Measurements from ENCODE around the gene RUVBL1.

The RUVBL1 gene

GRCh38 chr3:128131897-128132646, 8.5 kb upstream of the RUVBL1 start:
- no peak for DNase-seq

DNA sequence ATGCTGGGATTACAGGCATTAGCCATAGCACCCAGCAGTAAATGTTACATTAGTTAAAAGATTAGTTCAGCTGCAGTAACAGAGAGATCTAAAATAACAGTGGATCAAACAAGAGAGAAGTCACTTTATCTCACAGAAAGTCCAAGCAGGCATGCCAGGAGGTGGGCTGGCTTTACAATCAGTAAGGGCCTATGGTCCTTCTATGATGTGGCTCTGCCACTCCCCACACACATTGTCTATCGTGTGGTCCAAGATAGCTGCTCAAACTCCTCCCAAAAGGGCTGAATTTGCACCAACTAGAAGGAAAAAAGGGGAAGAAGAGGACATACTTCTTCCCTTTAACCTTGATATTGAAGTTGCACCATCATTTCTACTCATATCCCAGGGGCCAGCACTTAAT, 4.6 kb upstream of the RUVBL1 start:
- DNase-seq = no peak

DNA sequence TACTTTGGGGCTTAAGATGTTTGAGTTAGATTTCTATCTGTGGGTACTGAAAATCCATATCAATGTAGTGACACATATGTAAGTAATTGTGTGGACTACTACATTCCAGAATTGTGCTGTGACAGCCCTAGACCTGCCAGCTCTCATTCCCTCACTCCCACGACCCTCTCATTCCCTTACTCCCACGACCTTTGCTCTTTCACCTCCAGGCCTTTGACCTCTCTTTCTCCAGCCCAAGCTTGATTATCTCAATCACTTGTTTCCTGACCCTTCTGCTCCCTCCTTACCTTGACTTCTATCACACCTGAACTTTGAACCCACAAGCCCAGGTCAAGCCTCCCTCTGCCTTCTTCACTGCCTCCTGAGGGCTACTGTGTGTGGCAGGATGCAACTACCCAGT, 3.6 kb upstream of the RUVBL1 start:
- DNase-seq = no peak

DNA sequence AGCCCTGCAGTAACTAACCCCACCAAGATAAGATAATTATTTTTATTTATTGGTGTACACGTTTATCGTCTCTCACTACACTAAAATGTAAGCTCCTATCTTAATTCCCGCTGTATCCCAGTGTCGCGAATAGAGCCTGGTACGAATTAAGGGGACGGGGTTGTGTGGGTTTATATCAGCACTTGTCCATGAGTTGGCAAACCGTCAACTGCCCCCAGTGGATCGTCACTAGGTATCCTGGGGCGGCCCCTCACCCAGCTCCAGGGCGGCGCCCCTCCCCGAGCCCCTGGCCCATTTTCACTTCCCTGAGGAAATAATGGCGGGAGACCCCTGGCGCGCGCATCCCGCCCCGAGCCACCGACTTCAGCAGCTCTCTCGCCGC, 465 bp downstream of the RUVBL1 start:
- DNase-seq = no peak

GRCh38 chr3:128122013-128122412, 1.6 kb downstream of the RUVBL1 start:
- no peak for DNase-seq

DNA sequence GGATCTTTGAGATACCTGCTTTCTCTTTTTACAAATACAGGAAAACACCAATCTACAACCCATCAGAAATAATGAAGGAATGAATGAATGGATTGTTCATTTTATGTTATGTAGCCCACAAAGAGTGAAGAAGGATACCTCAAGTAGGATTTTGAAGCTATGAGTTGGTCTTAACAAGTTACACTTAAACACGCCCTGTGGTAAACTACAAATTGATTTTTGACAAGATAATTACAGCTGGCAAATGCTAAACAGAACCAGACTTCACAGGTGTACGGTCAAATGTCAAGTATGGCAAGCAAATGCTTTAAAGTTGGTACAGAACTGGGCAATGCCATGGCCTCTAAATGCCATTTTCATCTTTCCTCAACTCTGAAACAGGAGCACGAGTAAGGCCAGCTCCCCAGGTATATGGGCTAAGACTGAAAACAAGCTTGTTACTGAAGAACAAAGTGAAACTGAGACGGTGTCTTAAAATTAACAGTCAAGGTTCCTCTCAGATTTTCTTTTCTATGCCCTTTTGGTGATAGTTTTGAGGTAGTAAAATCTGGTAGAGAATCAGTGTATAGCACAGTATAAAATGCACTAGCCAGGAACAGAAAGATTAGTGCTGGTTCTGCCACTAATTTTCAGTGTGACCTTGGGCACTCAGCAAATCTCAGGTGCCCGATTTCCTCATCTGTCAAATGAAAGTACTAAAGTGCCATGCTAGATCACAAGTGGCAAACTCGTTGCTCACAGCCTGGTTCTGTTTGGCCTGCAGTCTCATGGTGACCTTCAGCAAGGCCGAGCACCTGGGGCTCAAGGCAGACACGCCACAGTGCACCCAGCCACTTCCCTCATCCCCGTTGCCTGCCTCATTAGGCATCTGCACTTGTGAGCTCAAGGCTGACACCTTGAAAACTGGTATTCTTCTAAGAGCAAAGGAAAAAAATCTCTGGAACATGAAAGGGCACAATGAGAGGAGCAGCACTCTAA, 9.5 kb downstream of the RUVBL1 start:
- no peak for DNase-seq

GRCh38 chr3:128112357-128112968, 11.1 kb downstream of the RUVBL1 start:
- DNase-seq = no peak

DNA sequence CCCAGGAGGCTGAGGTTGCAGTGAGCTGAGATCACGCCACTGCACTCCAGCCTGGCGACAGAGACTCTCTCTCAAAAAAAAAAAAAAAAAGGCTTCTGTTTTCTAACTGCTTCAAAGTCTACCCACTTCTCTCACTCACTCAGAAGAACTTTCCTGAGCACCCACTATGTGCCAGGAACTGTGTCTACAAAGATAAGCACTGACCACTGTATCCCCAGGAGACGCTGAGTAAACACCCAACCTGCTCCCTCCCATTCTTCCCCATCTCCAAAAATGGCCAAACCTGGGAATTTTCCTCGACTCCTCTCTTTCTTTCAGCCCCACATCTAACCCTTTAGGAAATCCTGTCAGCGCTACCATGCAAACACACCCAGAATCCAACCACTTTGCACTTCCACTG, 12.5 kb downstream of the RUVBL1 start:
- DNase-seq = no peak

- DNase-seq = no peak
These were observed 15.8 kb downstream of the RUVBL1 start for GRCh38 chr3:128107834-128108233.

- DNase-seq = no peak
These were observed 20.4 kb downstream of the RUVBL1 start for GRCh38 chr3:128103136-128103676.

- DNase-seq = no peak
These were observed 23.0 kb downstream of the RUVBL1 start for GRCh38 chr3:128100638-128101037.

DNA sequence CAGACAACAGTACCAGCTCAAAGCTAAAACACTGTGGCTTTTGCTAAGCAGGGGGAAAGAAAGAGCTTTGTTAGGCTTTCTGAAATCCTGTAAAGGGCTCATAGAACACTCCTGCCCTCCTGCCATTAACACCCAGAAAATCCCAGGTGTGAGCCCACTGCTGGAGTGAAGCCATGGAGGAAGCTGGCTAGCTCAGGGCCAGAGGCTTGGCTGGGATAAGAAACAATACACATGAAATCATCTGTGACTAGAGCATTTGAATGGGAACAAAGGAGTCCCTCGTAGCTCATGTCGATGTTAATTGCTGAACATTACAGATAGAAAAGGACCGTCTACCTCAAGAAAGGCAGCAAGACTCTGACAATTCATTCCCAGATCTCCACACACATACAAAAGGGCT, 23.5 kb downstream of the RUVBL1 start:
- DNase-seq = no peak

DNA sequence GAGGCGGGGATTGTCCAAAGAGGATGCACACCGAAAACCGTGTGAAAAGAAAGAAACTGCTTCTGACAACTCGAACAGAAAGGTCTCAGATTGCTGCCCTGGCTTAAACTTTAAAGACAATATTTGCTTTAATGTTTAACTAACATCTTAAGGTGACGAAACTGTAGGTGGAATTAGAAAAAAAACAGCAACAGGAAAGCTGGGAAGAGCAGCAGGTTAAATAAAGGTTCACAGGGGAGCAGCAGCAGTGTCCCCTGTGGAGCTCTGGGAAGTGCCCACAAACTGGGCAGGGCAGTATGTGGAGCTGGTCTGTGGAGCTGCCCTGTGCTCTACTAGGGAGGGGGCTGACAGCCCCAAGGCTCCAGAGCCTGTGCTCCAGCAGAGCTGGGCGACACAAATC, 25.4 kb downstream of the RUVBL1 start:
- no peak for DNase-seq

GRCh38 chr3:128095222-128095703, 28.3 kb downstream of the RUVBL1 start:
- peak; percentile 84 for DNase-seq

DNA sequence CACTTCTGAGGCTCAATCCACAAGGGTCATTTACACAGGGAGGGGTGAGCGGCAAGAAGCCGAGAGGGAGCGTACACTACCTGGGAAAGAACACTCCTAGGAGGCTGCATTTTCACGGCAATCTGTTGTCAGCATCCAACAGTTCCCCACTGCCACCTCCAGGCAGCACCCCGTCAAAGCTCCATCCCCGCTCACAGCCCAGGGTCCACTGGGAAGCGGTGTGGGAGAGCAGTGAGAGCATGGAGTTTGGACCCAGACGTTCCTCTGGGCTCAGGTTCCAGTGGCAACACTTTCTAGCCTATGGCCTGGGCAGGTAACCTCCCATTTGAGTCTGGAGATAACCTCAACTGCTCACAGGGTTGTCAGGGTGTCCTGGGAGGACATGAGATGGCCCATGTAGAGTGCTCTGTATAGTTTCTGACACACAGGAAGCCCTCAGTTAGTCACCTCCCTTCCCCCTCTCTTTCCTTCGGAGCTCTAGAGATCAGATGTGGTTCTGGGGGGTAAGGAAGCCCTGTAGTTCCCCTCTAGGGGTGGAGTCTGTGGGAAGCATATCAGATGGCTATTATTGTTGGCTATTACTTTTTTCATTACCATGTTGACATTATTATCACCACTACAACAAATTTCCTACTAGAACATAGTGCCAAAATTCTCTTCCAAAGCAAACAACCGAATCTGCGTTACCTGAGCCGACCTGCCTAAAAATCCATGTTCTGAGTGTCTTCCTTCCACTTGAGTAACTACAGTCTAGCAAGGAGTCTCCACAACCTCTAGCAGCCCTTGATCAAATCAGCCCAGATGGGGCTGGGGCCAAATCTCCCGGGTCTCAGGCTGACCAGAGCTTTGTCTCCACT, 29.1 kb downstream of the RUVBL1 start:
- no peak for DNase-seq

DNA sequence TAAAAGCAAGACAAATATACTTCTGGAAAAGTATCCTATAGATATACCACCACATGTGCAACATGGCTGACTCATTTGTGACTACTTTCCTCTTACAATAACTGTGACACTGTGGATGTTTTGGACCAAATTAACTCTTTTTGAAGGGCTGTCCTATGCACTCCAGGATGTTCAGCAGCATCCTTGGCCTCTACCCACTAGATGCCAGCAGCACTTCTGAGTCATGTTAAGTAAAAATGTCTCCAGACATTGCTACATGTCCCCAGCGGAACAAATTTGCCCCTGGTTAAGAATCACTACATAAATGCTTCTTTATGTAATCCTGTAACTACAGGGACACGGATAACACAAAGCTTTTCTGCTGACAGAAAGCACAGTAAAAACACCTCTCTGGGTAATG, 32.0 kb downstream of the RUVBL1 start:
- no peak for DNase-seq

DNA sequence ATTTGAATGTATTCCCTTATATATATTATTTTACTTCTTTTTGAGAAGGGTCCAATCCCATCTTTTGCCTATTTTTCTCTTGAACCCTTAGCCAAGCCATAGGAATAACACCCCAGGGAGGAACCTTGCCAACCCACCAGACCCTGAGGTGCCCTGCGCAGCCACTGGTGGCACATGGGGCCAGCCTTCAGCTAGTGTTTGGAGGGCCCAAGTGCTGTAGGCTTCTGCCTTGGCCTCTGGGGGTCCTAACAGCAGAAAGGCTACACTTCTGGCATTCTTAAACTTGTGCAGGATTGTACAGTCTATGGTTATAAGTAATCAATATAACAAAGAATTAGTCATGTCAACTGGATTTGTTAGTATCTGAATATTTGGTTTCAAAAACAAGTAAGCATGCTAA, 34.5 kb downstream of the RUVBL1 start:
- no peak for DNase-seq

DNA sequence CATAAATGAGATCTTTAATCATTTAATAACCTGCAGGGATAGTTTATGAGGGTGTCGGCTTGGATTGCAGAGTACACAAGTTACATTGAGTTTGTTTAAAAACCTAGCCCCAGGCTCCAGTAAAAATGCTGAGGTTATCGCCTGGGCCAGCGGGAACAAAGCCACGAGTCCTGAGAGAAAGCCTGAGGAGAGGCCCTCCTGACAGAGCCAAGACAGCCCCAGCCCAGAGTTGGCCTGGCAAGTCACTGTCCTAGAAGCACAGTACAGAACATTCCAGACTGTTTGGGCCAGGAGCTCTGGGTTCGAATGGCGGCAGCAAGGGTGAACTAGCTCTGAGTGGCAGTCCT, 39.0 kb downstream of the RUVBL1 start:
- DNase-seq = no peak

DNA sequence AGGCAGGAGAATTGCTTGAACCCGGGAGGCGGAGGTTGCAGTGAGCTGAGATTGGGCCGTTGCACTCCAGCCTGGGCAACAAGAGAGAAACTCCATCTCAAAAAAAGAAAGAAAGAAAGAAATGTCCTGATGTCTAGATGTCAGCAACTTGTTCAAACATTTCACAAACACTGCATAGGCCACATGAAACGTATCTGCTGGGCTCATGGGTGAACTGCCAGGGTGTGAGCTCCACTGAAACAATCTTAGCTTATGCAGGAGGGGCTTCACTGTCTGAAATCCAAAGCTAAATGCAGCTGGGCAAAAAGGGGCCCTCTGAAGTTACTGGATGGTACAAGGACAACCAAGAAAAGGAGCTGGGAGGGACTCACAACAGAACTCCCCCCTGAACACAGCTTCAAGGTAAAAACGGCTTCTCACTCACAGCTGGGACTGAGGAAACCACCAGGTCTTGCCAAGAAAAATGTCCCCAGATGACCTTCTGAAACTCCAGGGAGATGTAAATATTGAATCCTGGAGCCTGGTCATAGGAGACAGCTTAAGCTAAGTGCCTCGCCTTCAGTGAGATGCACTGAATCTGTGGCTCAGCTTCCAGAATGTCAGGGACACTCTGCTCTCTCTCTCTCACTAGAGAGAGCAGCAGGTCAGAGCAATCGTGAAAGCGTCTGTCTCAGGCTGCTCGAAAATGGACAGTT, 39.5 kb downstream of the RUVBL1 start:
- DNase-seq = no peak

DNA sequence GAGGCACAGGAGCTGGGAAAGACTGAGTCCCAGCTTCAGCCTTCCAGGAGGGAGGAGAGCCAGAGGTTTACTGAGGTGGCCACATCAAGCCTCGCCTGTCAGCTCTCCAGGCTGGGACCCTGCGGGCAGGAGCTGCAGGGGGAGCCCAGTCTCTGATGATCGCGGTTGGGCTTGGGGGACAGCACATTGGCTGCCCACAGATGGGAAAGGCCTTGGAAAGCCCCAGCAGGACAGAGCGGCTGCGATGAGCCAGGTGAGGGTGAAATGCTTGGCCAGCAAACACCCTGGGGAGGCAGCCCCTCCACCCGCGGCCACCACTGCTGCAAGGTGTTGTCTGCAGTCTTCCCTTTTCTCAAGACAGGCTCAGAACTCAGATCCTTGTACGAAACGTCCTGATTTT, 40.2 kb downstream of the RUVBL1 start:
- DNase-seq = no peak

- no peak for DNase-seq
These were observed 41.1 kb downstream of the RUVBL1 start for GRCh38 chr3:128082546-128082945.

DNA sequence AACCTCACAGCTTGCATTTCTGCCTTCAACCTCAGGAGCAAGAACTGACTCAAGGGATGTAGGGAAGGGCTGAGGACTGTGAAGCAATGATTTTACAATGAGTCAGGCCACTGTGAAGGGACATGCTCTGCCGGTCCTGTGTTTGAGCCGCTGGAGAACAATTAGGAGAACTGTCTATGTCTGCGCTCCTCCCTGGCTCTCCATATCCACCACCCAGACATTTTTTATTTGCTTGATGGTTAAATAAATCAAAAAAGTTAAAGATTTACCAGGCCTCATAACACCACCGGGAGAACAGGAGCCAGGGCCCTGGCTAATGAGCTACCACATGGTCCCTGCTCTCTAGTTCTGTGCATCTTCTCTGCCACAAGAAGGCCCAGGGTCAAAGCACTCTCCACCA, 41.8 kb downstream of the RUVBL1 start:
- no peak for DNase-seq

All from NCI-H1694 treated with DMSO at 0.1 percent for 48 hours (cell line).